ENCODE measurements around the gene ALKBH7.
A peak's percentile ranks its signal among the peaks of the same experiment; 100 is the strongest.
"Not testable (repeated sequence)": the region's sequence is repeated elsewhere in the genome, so short reads cannot be mapped to it uniquely, and the experiment has no call there.

Gene ALKBH7

GRCh38 chr19:6392221-6393073 is 19.9 kb downstream of the ALKBH7 start:
- TF ChIP-seq POLR2AphosphoS5 (IDR thresholded peaks at IDR 0.05; ENCODE audit: borderline replicate concordance, low read depth, low read length) (no peak), FOXP2 (optimal IDR thresholded peaks at IDR 0.05; ENCODE audit: control extremely low read depth, extremely low read length, insufficient read depth) (no peak), EZH2 (IDR thresholded peaks at IDR 0.05) (no peak)
- peaks cover 35% of the 10 kb centered on the region for H3K36me3 ChIP-seq (ENCODE audit: insufficient read depth, low read length)
- H3K4me3 ChIP-seq: peak overlapping the region; percentile 81
- no peaks in the 10 kb centered on the region for H3K9me3 ChIP-seq (ENCODE audit: low read depth, low read length)
- DNase-seq (ENCODE audit: low read depth, low spot score): no peak
- H3K27ac ChIP-seq: peak overlapping the region; percentile 46; the same call in 1 of the 2 replicates
- peak overlapping the region; percentile 87 for H3K9ac ChIP-seq (ENCODE audit: insufficient read length)

GRCh38 chr19:6393074-6393982 is 20.7 kb downstream of the ALKBH7 start, which contains the start of gene GTF2F1:
Gene GTF2F1 (minus strand): TSS chr19:6393164. CDS start chr19:6392995, 169 bp downstream.
- H3K9me3 ChIP-seq (ENCODE audit: low read depth, low read length): no peaks in the 10 kb centered on the region
- peak within 1 kb of the TSS; percentile 87 for H3K9ac ChIP-seq (ENCODE audit: insufficient read length)
- TF ChIP-seq EZH2 (IDR thresholded peaks at IDR 0.05) (no peak), FOXP2 (optimal IDR thresholded peaks at IDR 0.05; ENCODE audit: control extremely low read depth, extremely low read length, insufficient read depth) (peak; percentile 35), POLR2AphosphoS5 (IDR thresholded peaks at IDR 0.05; ENCODE audit: borderline replicate concordance, low read depth, low read length) (peak; percentile 75)
- peak within 1 kb of the TSS; percentile 73 for H3K27ac ChIP-seq
- H3K4me3 ChIP-seq: peak within 1 kb of the TSS; percentile 81
- peaks cover 27% of the 10 kb centered on the region for H3K36me3 ChIP-seq (ENCODE audit: insufficient read depth, low read length)
- DNase-seq (ENCODE audit: low read depth, low spot score): peak; percentile 88

GRCh38 chr19:6393983-6394412 is 21.4 kb downstream of the ALKBH7 start:
- H3K36me3 ChIP-seq (ENCODE audit: insufficient read depth, low read length): peaks cover 21% of the 10 kb centered on the region
- TF ChIP-seq EZH2 (IDR thresholded peaks at IDR 0.05) (no peak), POLR2AphosphoS5 (IDR thresholded peaks at IDR 0.05; ENCODE audit: borderline replicate concordance, low read depth, low read length) (peak; percentile 40)
- peak overlapping the region; percentile 73 for H3K27ac ChIP-seq
- H3K9me3 ChIP-seq (ENCODE audit: low read depth, low read length): no peaks in the 10 kb centered on the region
- peak overlapping the region; percentile 81 for H3K4me3 ChIP-seq
- no peak for DNase-seq (ENCODE audit: low read depth, low spot score)
- H3K9ac ChIP-seq (ENCODE audit: insufficient read length): peak overlapping the region; percentile 87

GRCh38 chr19:6394831-6395230 is 22.2 kb downstream of the ALKBH7 start:
- no peak for DNase-seq (ENCODE audit: low read depth, low spot score)
- Histone ChIP-seq H3K4me3 (no peak overlapping the region), H3K9me3 (ENCODE audit: low read depth, low read length) (no peaks in the 10 kb centered on the region), H3K36me3 (ENCODE audit: insufficient read depth, low read length) (peaks cover 14% of the 10 kb centered on the region), H3K27ac (no peak overlapping the region), H3K9ac (ENCODE audit: insufficient read length) (no peak overlapping the region)
- no peak for TF ChIP-seq EZH2 (IDR thresholded peaks at IDR 0.05)
- no peak for TF ChIP-seq FOXP2 (optimal IDR thresholded peaks at IDR 0.05; ENCODE audit: control extremely low read depth, extremely low read length, insufficient read depth)
- no peak for TF ChIP-seq POLR2AphosphoS5 (IDR thresholded peaks at IDR 0.05; ENCODE audit: borderline replicate concordance, low read depth, low read length)

- Histone ChIP-seq H3K4me3 (no peak overlapping the region), H3K9me3 (ENCODE audit: low read depth, low read length) (no peaks in the 10 kb centered on the region), H3K27ac (no peak overlapping the region), H3K9ac (ENCODE audit: insufficient read length) (no peak overlapping the region), H3K36me3 (ENCODE audit: insufficient read depth, low read length) (peaks cover 7% of the 10 kb centered on the region)
- no peak for DNase-seq (ENCODE audit: low read depth, low spot score)
- no peak for TF ChIP-seq POLR2AphosphoS5 (IDR thresholded peaks at IDR 0.05; ENCODE audit: borderline replicate concordance, low read depth, low read length)
- no peak for TF ChIP-seq EZH2 (IDR thresholded peaks at IDR 0.05)
- TF ChIP-seq FOXP2 (optimal IDR thresholded peaks at IDR 0.05; ENCODE audit: control extremely low read depth, extremely low read length, insufficient read depth): no peak
Observed at GRCh38 chr19:6396305-6396704, 23.7 kb downstream of the ALKBH7 start.

GRCh38 chr19:6400062-6400944 is 27.7 kb downstream of the ALKBH7 start:
- DNase-seq (ENCODE audit: low read depth, low spot score); H3K9me3 ChIP-seq (ENCODE audit: low read depth, low read length); H3K9ac ChIP-seq (ENCODE audit: insufficient read length); H3K4me3 ChIP-seq; H3K36me3 ChIP-seq (ENCODE audit: insufficient read depth, low read length); H3K27ac ChIP-seq: not testable (repeated sequence)

GRCh38 chr19:6402058-6402457 is 29.5 kb downstream of the ALKBH7 start:
- no peak overlapping the region for H3K27ac ChIP-seq
- no peaks in the 10 kb centered on the region for H3K36me3 ChIP-seq (ENCODE audit: insufficient read depth, low read length)
- TF ChIP-seq POLR2AphosphoS5 (IDR thresholded peaks at IDR 0.05; ENCODE audit: borderline replicate concordance, low read depth, low read length) (no peak), FOXP2 (optimal IDR thresholded peaks at IDR 0.05; ENCODE audit: control extremely low read depth, extremely low read length, insufficient read depth) (no peak), EZH2 (IDR thresholded peaks at IDR 0.05) (no peak)
- H3K9ac ChIP-seq (ENCODE audit: insufficient read length): no peak overlapping the region
- no peaks in the 10 kb centered on the region for H3K9me3 ChIP-seq (ENCODE audit: low read depth, low read length)
- no peak overlapping the region for H3K4me3 ChIP-seq
- DNase-seq (ENCODE audit: low read depth, low spot score): no peak
